Measurements from ENCODE around the gene GNAZ.

GRCh38 chr22:23169043-23169406 is 98.7 kb downstream of the GNAZ start:
- TF ChIP-seq CTCF (IDR thresholded peaks at IDR 0.05): no peak
- TF ChIP-seq POLR2A (IDR thresholded peaks at IDR 0.05): no peak

Data from esophagus squamous epithelium (tissue), 4 donors.